ENCODE measurements around the gene KCNQ5.

DNA sequence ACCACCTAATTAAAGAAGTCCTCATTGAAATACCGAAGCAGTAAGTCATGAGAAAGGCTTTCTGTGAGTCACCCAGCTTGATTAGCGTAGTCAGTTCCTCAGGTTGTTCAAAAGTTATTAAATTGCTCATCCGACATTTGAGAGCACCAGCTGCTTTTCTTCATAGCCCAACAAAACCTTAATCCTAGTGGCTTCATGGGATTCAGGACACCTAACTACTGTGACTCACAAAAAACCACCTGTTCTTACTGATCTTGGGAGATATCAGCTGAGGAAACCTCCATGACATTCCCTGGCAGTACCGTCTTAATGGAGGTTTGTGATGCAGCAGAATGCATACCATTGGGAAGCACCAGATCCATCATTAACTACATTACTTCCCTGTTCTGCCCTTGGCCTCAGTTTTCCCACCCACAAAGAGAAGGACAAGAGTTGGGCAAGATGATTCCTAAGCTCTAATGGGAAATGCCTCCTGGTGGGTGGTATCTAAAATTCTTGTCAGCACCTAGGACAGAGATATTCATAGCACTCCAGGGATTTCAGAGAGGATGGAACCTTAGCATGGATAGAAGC is 499.6 kb downstream of the KCNQ5 start:
- TF ChIP-seq, protein P1, sequence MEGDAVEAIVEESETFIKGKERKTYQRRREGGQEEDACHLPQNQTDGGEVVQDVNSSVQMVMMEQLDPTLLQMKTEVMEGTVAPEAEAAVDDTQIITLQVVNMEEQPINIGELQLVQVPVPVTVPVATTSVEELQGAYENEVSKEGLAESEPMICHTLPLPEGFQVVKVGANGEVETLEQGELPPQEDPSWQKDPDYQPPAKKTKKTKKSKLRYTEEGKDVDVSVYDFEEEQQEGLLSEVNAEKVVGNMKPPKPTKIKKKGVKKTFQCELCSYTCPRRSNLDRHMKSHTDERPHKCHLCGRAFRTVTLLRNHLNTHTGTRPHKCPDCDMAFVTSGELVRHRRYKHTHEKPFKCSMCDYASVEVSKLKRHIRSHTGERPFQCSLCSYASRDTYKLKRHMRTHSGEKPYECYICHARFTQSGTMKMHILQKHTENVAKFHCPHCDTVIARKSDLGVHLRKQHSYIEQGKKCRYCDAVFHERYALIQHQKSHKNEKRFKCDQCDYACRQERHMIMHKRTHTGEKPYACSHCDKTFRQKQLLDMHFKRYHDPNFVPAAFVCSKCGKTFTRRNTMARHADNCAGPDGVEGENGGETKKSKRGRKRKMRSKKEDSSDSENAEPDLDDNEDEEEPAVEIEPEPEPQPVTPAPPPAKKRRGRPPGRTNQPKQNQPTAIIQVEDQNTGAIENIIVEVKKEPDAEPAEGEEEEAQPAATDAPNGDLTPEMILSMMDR (conservative IDR thresholded peaks at IDR 0.05 in 1 of 2, IDR thresholded peaks at IDR 0.05 in 1 of 2; ENCODE audit: low read depth in 1 of 2, low read length in 2 of 2) = peak in 1 of 2 donors; percentile 45
- no peak for TF ChIP-seq EZH2 (IDR thresholded peaks at IDR 0.05; ENCODE audit: low read length, missing control alignments)
